Effector memory CD8-positive, alpha-beta T cell (primary cell): ENCODE results near the gene CCN2.

Experiments used
- ATAC-seq: fragments of 150-1000 bp; cut with Tn5 transposase; replicated peaks from 2 replicates; pipeline ENCODE4 v1.10.0; 2021; ENCODE audit warnings: mild to moderate bottlenecking, moderate library complexity
- DNase-seq, 3 experiments: peaks; one replicate each; pipeline ENCODE4 v3.0.0; 2021
- H3K27ac Mint-ChIP-seq, 2 donors: one replicate each; pipeline ENCODE4 v1.8.0; 2022; ENCODE audit warnings: mild to moderate bottlenecking in 2 of 2, mixed read lengths in 2 of 2, moderate library complexity in 2 of 2
- H3K27me3 Mint-ChIP-seq, 2 donors: one replicate each; pipeline ENCODE4 v1.8.0; 2022; ENCODE audit warnings: mixed read lengths in 2 of 2
- H3K36me3 Mint-ChIP-seq: one replicate; pipeline ENCODE4 v1.8.0; 2022; ENCODE audit warnings: mild to moderate bottlenecking, moderate library complexity, mixed read lengths; ENCODE audit not compliant: insufficient read depth
- H3K4me1 Mint-ChIP-seq, 2 donors: one replicate each; pipeline ENCODE4 v1.8.0; 2022; ENCODE audit warnings: low read depth in 2 of 2, mixed read lengths in 2 of 2
- H3K4me3 Mint-ChIP-seq, 2 donors: one replicate each; pipeline ENCODE4 v1.8.0; 2022; ENCODE audit warnings: mild to moderate bottlenecking in 2 of 2, mixed read lengths in 2 of 2, moderate library complexity in 2 of 2
- H3K9me3 Mint-ChIP-seq, 2 donors: one replicate each; pipeline ENCODE4 v1.8.0; 2022; ENCODE audit warnings: mixed read lengths in 2 of 2

The CCN2 gene

GRCh38 chr6:131979515-131980337, 28.6 kb upstream of the CCN2 start:
- no peak for ATAC-seq
- Mint-ChIP-seq H3K9me3 (no peaks in the 10 kb centered on the region), H3K4me3 (no peak overlapping the region), H3K27ac (no peak overlapping the region), H3K27me3 (peaks cover 0 to 8% of the 10 kb centered on the region in 2 donors), H3K36me3 (no peaks in the 10 kb centered on the region), H3K4me1 (no peaks in the 10 kb centered on the region)
- DNase-seq: no peak

- DNase-seq (no peak), ATAC-seq (no peak)
- Mint-ChIP-seq H3K4me1 (no peaks in the 10 kb centered on the region), H3K36me3 (no peaks in the 10 kb centered on the region), H3K9me3 (no peaks in the 10 kb centered on the region), H3K27me3 (peaks cover 0 to 12% of the 10 kb centered on the region in 2 donors), H3K4me3 (no peak overlapping the region), H3K27ac (no peak overlapping the region)
Measured at GRCh38 chr6:131978522-131978921, 27.4 kb upstream of the CCN2 start.

- Mint-ChIP-seq H3K36me3 (no peaks in the 10 kb centered on the region), H3K27me3 (peaks cover 0 to 13% of the 10 kb centered on the region in 2 donors), H3K9me3 (no peaks in the 10 kb centered on the region), H3K4me1 (no peaks in the 10 kb centered on the region), H3K4me3 (no peak overlapping the region), H3K27ac (no peak overlapping the region)
- ATAC-seq: no peak
- DNase-seq: no peak
Measured at GRCh38 chr6:131976545-131977061, 25.4 kb upstream of the CCN2 start.

GRCh38 chr6:131972741-131973140, 21.6 kb upstream of the CCN2 start:
- H3K4me1 Mint-ChIP-seq: no peaks in the 10 kb centered on the region
- no peak overlapping the region for H3K27ac Mint-ChIP-seq
- H3K9me3 Mint-ChIP-seq: no peaks in the 10 kb centered on the region
- ATAC-seq: no peak
- no peak for DNase-seq
- no peak overlapping the region for H3K4me3 Mint-ChIP-seq
- H3K36me3 Mint-ChIP-seq: no peaks in the 10 kb centered on the region
- peaks cover 0 to 20% of the 10 kb centered on the region in 2 donors for H3K27me3 Mint-ChIP-seq

- no peaks in the 10 kb centered on the region for H3K9me3 Mint-ChIP-seq
- H3K4me1 Mint-ChIP-seq: no peaks in the 10 kb centered on the region
- H3K36me3 Mint-ChIP-seq: no peaks in the 10 kb centered on the region
- DNase-seq: no peak
- no peak overlapping the region for H3K27ac Mint-ChIP-seq
- H3K4me3 Mint-ChIP-seq: no peak overlapping the region
- peaks cover 0 to 20% of the 10 kb centered on the region in 2 donors for H3K27me3 Mint-ChIP-seq
- no peak for ATAC-seq
Measured at GRCh38 chr6:131970076-131970859, 19.1 kb upstream of the CCN2 start.

GRCh38 chr6:131968656-131969055, 17.5 kb upstream of the CCN2 start:
- ATAC-seq (no peak), DNase-seq (no peak)
- Mint-ChIP-seq H3K4me1 (no peaks in the 10 kb centered on the region), H3K27me3 (peaks cover 0 to 18% of the 10 kb centered on the region in 2 donors), H3K36me3 (no peaks in the 10 kb centered on the region), H3K4me3 (no peak overlapping the region), H3K9me3 (no peaks in the 10 kb centered on the region), H3K27ac (no peak overlapping the region)

GRCh38 chr6:131967948-131968347, 16.8 kb upstream of the CCN2 start:
- ATAC-seq (no peak), DNase-seq (no peak)
- H3K27ac Mint-ChIP-seq: no peak overlapping the region
- no peaks in the 10 kb centered on the region for H3K36me3 Mint-ChIP-seq
- H3K9me3 Mint-ChIP-seq: no peaks in the 10 kb centered on the region
- peaks cover 0 to 11% of the 10 kb centered on the region in 2 donors for H3K27me3 Mint-ChIP-seq
- H3K4me1 Mint-ChIP-seq: no peaks in the 10 kb centered on the region
- H3K4me3 Mint-ChIP-seq: no peak overlapping the region

- Mint-ChIP-seq H3K27me3 (peaks cover 0 to 11% of the 10 kb centered on the region in 2 donors), H3K9me3 (no peaks in the 10 kb centered on the region), H3K4me3 (no peak overlapping the region), H3K27ac (no peak overlapping the region), H3K4me1 (no peaks in the 10 kb centered on the region), H3K36me3 (no peaks in the 10 kb centered on the region)
- DNase-seq: no peak
- ATAC-seq: no peak
Measured at GRCh38 chr6:131966443-131966842, 15.3 kb upstream of the CCN2 start.

- no peaks in the 10 kb centered on the region for H3K36me3 Mint-ChIP-seq
- no peaks in the 10 kb centered on the region for H3K9me3 Mint-ChIP-seq
- no peak overlapping the region for H3K27ac Mint-ChIP-seq
- peaks cover 0 to 1% of the 10 kb centered on the region in 2 donors for H3K27me3 Mint-ChIP-seq
- no peak for DNase-seq
- no peaks in the 10 kb centered on the region for H3K4me1 Mint-ChIP-seq
- H3K4me3 Mint-ChIP-seq: no peak overlapping the region
- ATAC-seq: no peak
Measured at GRCh38 chr6:131963063-131963462, 11.9 kb upstream of the CCN2 start.

GRCh38 chr6:131960371-131961133, 9.4 kb upstream of the CCN2 start:
- H3K4me1 Mint-ChIP-seq: no peaks in the 10 kb centered on the region
- H3K4me3 Mint-ChIP-seq: no peak overlapping the region
- no peak for ATAC-seq
- H3K27ac Mint-ChIP-seq: no peak overlapping the region
- H3K27me3 Mint-ChIP-seq: peaks cover 2 to 4% of the 10 kb centered on the region in 2 donors
- no peaks in the 10 kb centered on the region for H3K9me3 Mint-ChIP-seq
- DNase-seq: no peak
- no peaks in the 10 kb centered on the region for H3K36me3 Mint-ChIP-seq

- no peak for ATAC-seq
- DNase-seq: no peak
Measured at GRCh38 chr6:131958542-131959470, 7.6 kb upstream of the CCN2 start.

GRCh38 chr6:131958095-131958494, 6.9 kb upstream of the CCN2 start:
- ATAC-seq: no peak
- Mint-ChIP-seq H3K27me3 (peaks cover 23 to 25% of the 10 kb centered on the region in 2 donors), H3K9me3 (no peaks in the 10 kb centered on the region), H3K27ac (no peak overlapping the region), H3K4me3 (no peak overlapping the region), H3K36me3 (peaks cover 2% of the 10 kb centered on the region), H3K4me1 (no peaks in the 10 kb centered on the region)
- no peak for DNase-seq

More at GRCh38 chr6:131958542-131959470, 7.6 kb upstream of the CCN2 start:
- Mint-ChIP-seq H3K4me1 (no peaks in the 10 kb centered on the region), H3K9me3 (no peaks in the 10 kb centered on the region), H3K4me3 (no peak overlapping the region), H3K27me3 (peaks cover 18 to 19% of the 10 kb centered on the region in 2 donors), H3K36me3 (peaks cover 2% of the 10 kb centered on the region), H3K27ac (no peak overlapping the region)
